NCI-H524 treated with DMSO at 0.1 percent for 48 hours (cell line): ENCODE results near the gene MATN1.
"Not testable (repeated sequence)": the region's sequence is repeated elsewhere in the genome, so short reads cannot be mapped to it uniquely, and the experiment has no call there.

Experiments
- DNase-seq: peaks from one replicate; lab custom pipeline; 2025; lab: John Stamatoyannopoulos, UW

The MATN1 gene

DNA sequence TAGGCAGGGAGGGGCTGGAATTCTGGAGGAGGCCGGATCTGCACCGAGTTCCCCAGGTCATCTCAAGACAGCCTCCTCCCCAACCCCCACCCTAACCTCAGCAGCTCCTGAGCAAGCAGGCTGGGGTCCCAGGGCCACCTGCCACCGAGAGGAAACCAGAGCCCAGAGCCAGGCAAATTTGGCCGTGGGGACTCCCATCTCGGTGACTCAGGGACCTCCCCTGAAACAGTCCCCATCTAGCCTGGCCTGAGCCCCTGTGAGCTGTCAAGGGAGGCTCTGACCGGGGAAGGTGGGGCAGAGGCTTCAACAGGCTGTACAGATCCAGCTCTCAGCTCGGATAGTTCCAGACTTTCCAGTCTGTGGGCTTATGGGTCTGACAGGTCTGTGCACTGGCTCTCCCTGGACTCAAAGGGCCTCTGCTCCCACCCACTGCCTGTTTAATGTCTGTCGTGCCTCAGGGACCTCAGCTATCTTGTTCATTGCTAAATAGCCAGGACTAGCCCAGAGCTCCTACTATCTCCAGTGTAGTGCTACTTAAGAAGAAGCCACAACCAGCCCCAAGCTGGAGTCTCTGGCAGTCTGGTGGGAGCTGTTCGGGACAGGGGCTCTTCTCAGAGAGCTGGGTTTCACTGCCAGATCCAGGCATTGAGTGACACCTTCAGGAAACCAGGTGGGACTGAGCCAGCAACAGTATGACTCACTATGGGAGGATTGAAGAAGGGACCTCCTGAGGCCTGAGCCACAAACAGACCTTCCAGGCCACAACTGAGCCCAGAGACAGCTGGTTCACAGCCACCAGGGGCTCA is 25.6 kb downstream of the MATN1 start:
- no peak for DNase-seq

GRCh38 chr1:30696831-30697230 is 26.6 kb downstream of the MATN1 start:
- no peak for DNase-seq

- no peak for DNase-seq
Observed at GRCh38 chr1:30695439-30695841, 27.9 kb downstream of the MATN1 start.

DNA sequence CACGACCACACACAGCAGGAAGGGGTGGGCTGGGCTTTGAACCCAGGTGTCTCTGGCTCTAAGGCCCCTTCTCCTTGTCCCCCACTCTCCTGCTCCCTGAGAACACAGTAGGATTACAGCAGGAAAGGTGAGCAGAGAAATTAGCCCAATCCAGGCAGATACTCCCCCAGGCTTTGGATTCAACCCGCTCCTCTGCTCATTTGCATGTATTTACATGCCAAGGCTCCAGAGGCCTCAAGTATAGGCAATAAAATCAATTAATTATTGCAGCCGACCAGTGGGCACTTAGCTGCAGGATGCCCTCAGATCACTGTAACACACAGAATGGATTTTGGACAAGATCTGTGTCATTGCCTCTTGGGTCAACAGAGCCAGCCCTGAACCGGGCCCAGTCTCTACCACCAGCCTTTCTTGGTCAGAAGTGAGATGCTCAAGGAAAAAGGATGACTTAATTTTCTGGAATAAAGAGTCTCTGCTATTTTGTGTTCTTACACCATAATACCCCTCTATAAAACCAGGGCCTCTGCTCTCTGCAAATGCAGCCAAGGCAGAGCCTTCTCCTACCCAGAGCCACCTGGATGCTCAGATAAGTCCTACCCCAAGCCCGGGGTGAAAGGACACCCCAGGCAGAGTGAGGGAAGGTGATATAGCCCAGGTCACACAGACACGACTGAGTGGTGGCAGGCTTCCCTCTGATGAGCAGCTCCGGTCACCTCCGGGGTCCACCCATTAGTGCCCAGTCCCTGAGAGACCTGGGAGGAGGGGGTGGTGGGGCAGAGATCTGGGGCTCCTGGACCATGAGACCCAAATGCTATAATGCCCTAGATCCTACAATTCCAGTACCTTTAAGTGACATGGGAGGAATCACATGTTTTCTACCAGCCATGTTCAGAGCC is 28.9 kb downstream of the MATN1 start:
- no peak for DNase-seq

DNA sequence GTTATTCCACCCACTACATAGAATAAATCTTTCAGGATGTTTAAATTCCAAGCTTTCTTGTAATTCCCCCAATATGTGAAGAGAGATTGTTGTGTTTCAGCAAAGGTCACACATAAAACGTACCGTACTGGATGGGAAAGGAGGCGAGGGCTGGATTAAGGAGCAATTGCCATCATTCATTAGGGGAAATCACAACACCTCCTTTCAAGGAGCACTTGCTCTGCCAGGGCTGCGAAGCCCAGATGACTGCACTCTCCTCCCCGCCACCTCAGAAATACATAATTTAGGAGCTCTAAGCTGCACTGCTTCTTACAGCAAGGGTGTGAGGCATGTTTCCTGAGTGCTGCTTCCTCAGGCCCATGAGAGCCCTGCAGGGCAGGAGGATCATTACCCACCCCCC is 29.6 kb downstream of the MATN1 start:
- DNase-seq, result no peak

DNA sequence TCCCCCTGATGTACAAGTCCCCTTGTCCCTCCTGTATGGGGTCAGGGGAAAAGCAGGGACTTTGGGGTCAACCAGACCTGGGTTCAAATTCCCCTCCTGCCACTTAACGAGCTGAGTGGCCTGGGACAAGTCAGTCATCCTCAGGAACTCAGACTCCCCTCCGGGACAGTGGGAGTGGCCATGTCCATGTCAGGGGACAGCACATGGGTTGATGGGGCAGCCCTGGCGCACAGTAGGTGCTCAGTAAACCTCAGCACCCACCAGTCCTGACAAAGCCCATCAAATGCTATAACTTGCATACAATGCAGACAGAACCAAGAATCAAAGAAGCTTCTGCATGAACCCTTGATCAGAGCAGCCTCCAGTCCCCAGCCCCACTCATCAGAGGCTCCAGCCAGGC is 30.0 kb downstream of the MATN1 start:
- DNase-seq, result no peak

- DNase-seq, result no peak
Observed at GRCh38 chr1:30692948-30693301, 30.5 kb downstream of the MATN1 start.

- no peak for DNase-seq
Observed at GRCh38 chr1:30692201-30692947, 31.0 kb downstream of the MATN1 start.

DNA sequence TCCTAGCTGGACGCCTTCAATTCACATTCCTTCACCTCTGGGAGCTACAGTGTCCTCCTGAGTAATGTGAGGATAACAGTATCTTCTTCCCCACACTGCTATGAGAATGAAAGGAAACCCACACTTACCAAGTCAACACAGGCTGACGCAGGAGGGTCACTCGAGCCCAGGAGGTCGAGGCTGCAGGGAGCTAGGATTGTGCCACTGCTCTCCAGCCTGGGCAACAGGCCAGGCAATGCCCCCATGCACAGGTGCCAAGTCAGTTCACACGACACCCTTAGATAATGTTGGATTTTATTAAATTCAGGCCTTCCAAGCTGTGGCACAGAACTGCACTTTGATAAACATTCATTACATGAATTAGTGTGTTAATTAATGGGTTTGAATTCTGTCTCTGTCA is 31.9 kb downstream of the MATN1 start:
- DNase-seq, result no peak

DNA sequence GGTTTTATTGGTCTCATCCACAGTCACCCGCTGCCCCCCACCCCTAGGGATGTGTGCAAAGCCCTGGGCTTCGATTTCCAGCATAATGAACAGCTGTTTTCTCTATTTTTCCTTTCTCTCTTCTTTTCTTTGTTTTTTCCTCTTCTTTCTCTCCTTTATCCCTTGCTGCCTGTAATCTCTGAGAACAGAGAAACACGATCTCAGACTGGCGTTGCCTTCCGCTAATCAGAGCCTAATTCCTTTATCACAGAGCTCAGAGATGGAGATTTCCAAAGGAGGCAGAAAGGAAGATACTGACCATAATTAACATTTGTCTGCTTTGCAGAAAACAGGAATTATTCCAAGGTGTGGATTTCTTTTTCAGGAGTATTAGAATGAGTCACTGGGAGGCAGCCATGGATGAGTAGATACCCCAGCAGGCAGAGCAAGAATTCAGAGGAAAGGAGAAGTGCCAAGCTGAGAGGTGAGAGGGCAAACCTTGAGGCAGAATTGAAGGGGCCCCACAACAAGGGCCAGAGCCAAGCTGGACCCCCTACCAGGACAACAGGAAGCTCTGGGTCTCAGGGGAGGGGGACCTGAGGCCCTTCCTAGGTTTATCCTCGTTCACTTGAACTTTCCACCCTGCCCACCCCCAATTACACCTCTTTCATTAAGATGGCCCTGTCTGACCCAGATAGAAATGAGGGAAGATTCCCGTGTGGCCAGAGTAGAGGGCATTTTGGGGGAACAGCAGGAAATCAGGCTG is 33.3 kb downstream of the MATN1 start:
- DNase-seq, result no peak

DNA sequence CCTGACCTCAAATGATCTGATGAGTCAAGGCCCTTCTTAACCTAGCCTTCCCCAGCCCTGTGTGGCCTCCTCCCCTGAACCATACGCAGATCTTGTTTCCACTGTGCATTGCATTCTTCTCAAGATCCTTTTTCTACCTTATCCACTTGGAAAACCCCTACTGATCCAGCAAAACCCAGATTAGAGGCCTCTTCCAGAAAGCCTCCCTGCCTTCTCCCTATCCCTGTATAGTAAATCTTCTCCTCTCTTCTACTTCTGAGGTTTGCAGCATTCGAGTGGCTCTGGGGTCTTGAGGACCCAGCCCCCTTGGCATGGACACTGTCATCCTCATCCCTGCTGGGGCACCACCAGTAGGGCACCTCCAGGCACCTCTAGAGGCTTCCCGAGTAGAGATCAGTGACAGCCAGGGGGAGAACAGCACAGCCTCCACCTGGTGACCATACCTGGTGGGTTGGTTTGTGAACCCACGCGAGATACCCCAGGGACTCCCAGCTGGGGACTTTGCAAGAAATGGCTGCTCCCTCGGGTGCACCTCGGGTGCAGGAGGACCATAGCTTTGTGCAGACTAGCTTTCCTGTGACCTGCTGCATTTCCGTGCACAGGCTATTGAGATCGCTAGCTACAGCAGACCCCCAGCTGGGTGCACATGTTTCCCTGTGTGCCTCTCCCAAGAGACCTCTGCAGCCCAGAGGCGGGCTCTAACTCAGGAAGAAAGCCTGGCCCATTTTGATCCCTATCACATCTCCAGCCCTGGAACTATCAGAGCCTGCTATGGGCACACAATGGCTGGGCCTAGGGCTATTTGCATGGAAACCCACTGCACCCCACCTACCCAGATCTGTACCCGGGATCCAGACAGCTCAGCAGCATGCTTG is 34.2 kb downstream of the MATN1 start:
- DNase-seq, result no peak

DNA sequence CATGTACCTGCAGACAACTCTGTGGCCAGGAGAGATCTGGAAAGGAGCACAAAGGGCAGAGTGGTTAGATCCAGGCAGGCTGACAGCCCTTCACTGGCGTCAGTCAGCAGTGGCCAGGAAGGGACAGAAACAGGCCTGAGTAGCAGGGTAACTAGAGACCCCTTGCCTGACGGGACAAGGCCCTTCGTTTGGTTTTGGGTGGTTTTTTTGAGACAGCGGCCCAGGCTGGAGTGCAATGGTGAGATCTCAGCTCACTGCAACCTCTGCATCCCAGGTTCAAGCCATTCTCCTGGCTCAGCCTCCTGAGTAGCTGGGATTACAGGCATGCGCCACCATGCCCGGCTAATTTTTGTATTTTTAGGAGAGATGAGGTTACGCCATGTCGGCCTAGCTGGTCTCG is 34.9 kb downstream of the MATN1 start:
- not testable (repeated sequence) for DNase-seq

- DNase-seq, result no peak
Observed at GRCh38 chr1:30687886-30688285, 35.5 kb downstream of the MATN1 start.

DNA sequence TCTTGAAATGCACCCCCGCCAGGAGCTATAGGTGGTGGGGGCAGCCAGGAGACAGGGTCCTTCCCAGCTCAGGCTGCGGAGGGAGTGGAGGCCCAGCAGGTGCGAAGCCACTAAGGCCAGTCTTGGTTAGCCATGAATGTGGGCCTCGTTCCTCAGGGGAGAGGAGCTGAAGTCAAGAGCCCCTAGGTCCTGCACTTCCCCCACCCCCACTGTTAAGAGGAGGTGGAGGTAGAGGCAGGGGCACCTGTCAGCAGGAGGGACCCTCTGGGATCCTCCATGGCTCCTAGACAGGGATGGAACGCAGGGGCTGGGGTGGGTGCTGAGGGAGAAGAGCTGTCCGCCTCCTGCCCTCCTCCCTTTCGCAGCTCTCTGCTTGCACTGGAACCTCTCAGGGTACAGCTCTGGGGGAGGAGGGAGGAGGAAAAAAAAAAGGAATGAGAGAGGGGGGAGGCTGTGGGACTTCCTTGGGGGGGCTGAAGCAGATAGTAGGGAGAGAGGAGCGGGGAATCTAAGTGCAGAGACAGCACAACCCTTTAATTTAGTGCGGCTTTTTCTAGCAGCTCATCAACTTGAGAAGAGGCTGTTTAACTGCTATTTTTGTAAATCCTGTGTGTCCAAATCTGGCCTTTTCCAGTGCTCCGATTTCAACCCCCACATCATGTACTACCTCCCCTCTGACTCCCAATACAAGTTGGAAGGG is 37.0 kb downstream of the MATN1 start:
- DNase-seq, result no peak

DNA sequence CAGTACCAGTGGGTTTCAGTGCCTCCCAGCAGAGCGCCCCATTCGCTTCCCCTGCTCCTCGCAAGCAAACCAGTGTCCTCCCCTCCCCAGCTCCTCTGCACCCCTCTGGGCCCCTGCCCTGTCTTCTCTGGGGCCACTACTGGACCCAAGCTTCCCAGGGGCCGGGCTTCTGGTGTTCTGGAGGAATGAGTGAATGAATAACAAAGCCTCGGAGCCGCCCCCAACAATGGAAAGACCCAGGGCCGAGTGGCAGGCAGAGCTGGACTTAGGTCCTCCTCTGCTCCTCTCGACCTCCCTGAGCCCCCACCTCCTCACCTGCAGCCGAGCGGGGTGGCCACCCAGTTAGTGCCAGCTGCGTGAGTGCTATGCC is 37.6 kb downstream of the MATN1 start:
- no peak for DNase-seq

- peak; percentile 29 for DNase-seq
Observed at GRCh38 chr1:30684881-30685795, 38.2 kb downstream of the MATN1 start.

DNA sequence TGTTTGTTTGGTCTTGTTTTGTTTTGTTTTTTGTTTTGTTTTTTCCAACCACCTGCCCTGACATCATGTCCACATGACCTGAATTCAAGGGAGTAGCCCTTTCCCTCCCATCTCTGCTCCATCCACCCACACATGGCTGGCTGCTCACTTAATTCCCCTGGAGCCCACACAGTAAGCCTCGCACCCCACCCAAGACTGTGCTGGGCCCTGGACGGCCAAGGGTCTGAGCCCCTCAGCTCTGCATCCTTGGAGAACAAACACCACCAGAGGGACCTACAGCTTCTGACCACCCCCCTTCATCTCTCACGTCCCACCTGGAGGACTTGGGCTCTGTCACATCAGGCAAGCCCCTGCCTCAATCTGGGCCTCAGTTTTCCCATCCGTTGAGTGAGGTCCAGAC is 39.1 kb downstream of the MATN1 start:
- DNase-seq, result no peak

DNA sequence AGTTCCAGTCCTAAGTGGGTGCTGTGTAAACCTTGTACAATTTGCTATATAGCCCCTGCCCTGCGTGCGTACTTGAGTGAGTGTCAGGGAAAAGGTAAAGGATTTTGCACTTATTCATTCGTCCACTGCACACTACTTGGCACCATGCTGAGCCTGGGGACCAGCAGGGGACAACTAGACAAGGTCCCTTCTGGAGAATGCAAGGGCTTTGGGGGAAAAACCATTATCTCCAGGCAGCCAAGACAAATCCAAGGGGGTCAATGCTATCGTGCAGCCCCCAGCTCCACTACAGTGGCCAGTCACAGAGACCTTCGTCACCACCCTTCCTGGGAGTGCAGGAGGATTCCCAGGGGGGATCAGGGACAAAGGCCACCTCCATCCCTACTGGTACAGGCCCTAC is 39.7 kb downstream of the MATN1 start:
- DNase-seq, result no peak
